GM18873 (cell line): ENCODE results near the gene ATP5F1B.
A peak's percentile ranks its signal among the peaks of the same experiment; 100 is the strongest.

Source experiments
- ATAC-seq: cut with Tn5 transposase; IDR thresholded peaks from one replicate; pipeline ENCODE4 v1.9.1; 2021; ENCODE audit warnings: mild to moderate bottlenecking, moderate library complexity, moderate number of reproducible peaks; ENCODE audit not compliant: unreplicated experiment, low FRiP score

The ATP5F1B gene

GRCh38 chr12:56645717-56646446, at the start of gene ATP5F1B:
ATP5F1B (minus strand) TSS chr12:56645984; CDS start chr12:56645963, 21 bp downstream.
- ATAC-seq = peak; percentile 99

- no peak for ATAC-seq
Observed at GRCh38 chr12:56694161-56694560, 48.4 kb upstream of the ATP5F1B start.

GRCh38 chr12:56688846-56689109, 43.0 kb upstream of the ATP5F1B start:
- ATAC-seq = no peak

GRCh38 chr12:56688129-56688845, 42.5 kb upstream of the ATP5F1B start, which contains the start of gene PTGES3:
PTGES3 (minus strand) TSS chr12:56688284; CDS start chr12:56687999, 285 bp downstream.
- ATAC-seq = peak; percentile 55

- ATAC-seq = peak; percentile 12
Observed at GRCh38 chr12:56687223-56688128, 41.7 kb upstream of the ATP5F1B start.

DNA sequence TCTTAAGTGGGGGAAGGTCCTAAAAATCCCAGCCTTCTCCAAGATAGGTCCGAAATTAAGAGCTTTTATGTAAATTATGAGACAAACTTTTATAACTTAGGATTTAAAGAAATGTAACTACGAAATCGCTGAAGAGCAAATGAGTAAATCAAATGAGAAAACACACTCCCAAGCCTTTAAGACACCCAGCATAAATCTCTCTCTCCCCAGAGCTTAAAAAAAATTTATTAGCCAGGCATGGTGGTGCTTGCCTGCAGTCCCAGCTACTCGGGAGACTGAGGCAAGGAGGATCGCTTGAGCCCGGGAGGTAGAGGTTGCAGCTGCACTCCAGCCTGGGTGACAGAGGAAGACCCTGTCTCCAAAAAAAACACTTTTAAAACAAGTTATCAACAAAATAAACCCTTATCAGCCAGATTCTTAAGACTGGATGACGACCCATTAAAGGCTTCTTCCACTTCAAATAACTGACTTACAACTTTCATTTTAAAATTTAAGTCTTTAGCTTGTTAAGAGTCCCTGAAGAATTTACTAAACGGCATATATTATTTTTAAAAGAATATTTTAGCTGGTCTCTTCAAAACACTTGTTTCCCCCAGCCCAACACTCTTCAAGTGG, 39.1 kb upstream of the ATP5F1B start:
- ATAC-seq = no peak

DNA sequence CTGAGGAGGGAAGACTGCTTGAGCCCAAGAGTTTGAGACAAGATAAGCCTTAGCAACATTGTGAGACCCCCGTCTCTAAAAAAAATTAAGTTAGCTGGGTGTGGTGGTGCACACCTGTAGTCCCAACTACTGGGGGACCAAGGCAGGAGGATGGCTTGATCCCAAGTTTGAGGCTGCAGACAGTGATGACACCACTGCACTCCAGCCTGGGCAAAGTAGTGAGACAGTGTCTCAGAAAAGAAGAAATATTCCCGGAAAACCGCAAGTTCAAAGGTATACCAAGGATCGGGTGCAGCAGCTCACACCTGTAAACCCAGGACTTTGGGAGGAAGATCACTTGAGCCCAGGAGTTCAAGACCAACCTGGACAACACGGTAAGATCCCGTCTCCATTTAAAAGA, 36.5 kb upstream of the ATP5F1B start:
- no peak for ATAC-seq

- ATAC-seq = no peak
Observed at GRCh38 chr12:56679883-56680575, 34.2 kb upstream of the ATP5F1B start.

- no peak for ATAC-seq
Observed at GRCh38 chr12:56678852-56679251, 33.1 kb upstream of the ATP5F1B start.

- ATAC-seq = peak; percentile 65
Observed at GRCh38 chr12:56677680-56678079, 31.9 kb upstream of the ATP5F1B start.

GRCh38 chr12:56676851-56677580, 31.2 kb upstream of the ATP5F1B start:
- no peak for ATAC-seq

DNA sequence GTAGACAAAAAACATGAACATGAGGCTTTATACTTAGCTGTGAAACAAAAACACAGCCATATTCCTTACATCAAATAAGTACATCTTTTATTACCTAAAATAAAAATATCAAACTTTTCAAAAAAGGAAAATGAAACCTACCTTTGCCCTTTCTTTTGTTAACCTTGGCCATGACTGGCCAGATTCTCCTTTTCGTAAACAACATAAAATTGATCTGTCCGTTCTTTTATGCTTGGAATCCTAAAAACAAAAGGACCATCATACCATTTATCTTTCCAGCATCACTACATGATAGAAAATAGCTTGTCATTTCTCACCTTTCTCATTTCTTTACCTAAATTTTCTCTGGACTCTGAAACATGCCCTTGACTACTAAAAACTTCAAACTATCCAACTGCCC, 25.8 kb upstream of the ATP5F1B start:
- no peak for ATAC-seq

DNA sequence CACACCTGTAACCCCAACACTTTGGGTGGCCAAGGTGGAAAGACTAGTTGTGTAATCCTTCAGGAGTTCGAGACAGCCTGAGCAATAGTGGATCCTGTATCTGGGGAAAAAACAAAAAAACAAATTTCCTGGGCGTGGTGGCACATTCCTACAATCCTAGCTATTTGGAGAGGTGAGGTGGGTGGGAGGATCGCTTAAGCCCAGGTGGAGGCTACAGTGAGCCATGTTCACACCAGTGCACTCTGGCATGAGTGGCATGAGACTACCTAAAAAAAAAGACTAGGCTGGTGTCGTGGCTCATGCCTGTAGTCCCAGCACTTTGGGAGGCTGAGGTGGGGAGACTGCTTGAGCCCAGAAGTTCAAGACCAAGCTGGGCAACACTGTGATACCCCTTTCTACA, 25.1 kb upstream of the ATP5F1B start:
- no peak for ATAC-seq

- ATAC-seq = no peak
Observed at GRCh38 chr12:56668197-56668457, 22.3 kb upstream of the ATP5F1B start.

- no peak for ATAC-seq
Observed at GRCh38 chr12:56661979-56662638, 16.3 kb upstream of the ATP5F1B start.

- no peak for ATAC-seq
Observed at GRCh38 chr12:56661560-56661959, 15.8 kb upstream of the ATP5F1B start.

GRCh38 chr12:56658921-56659320, 13.1 kb upstream of the ATP5F1B start:
- no peak for ATAC-seq

- no peak for ATAC-seq
Observed at GRCh38 chr12:56657416-56658379, 11.9 kb upstream of the ATP5F1B start.
